Measurements from ENCODE around the gene STAT3. TPM values are rescaled to one million over a fixed set of nuclear protein-coding genes. Genes with fewer than 3 reads are reported as not detected.
A peak's percentile ranks its signal among the peaks of the same experiment; 100 is the strongest.

Gene STAT3
- total and polyA plus RNA-seq, 2 experiments from 2014 or later, result 152 to 163 TPM

DNA sequence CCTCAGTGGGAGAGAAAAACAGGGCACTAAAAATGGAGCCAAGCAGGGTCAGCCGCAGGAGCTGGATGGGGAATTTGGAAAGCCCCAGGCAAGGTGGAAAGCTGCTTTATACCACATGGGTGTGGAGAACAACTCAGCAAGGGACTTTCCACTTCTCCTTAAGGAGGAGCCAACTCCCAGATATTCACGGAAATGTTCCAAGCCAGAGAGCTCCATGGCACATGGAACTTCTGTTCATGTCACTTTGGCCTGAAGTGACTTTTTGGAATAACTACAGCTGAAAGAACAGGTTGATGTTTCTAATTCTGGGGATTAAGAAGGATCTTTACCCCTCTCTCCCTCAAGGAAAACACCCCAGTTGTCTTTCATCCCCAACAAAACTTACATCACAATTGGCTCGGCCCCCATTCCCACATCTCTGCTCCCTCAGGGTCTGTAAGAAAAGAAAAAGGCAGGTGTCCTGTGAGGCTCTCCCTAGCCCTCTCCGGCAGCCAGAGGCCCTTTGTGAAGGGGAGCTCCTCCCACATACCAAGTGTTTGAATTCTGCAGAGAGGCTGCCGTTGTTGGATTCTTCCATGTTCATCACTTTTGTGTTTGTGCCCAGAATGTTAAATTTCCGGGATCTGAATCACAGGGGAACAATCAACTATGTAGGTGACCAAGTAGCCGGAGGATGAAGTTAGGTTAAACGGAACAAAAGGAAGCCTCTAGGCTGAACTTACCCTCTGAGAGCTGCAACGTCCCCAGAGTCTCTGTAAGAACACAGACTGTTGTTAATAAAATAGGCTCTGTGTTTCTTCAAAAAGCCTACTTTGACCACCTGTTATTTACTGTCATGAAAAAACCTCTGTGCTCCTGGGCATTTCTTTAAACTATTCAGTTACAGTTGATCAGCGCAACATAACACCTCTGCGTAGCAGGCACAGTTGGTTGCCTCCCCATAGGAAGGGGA, 58.9 kb downstream of the STAT3 start:
- Histone ChIP-seq H3K9me2 (replicated peaks; ENCODE audit: insufficient read depth) (no peaks in the 10 kb centered on the region), H3K4me2 (no peak overlapping the region), H3K27me3 (no peaks in the 10 kb centered on the region), H3K4me3 (no peak overlapping the region), H3K4me1 (ENCODE audit: insufficient read depth) (no peaks in the 10 kb centered on the region), H3K36me3 (replicated peaks; ENCODE audit: insufficient read depth, low read depth) (no peaks in the 10 kb centered on the region), H3K79me2 (no peaks in the 10 kb centered on the region), H3K9me3 (ENCODE audit: low read depth) (no peaks in the 10 kb centered on the region), H3K27ac (peak overlapping the region; percentile 36), H2AFZ (no peak overlapping the region), H4K20me1 (ENCODE audit: insufficient read depth, poor library complexity, severe bottlenecking) (no peaks in the 10 kb centered on the region)
- no peak for DNase-seq (ENCODE audit: low spot score)
- no peak for TF ChIP-seq EZH2 (IDR thresholded peaks at IDR 0.05; ENCODE audit: borderline replicate concordance)
- no peak for TF ChIP-seq EZH2phosphoT487 (IDR thresholded peaks at IDR 0.05; ENCODE audit: low read depth, severe bottlenecking, unreplicated experiment)
- TF ChIP-seq CTCF (IDR thresholded peaks at IDR 0.05; ENCODE audit: poor library complexity), result no peak
- WGBS (ENCODE audit: low lambda C conversion rate, missing lambda C conversion rate), result 54% methylated on average over 11 of the region's 11 CpGs

- Histone ChIP-seq H3K4me3 (no peak overlapping the region), H4K20me1 (ENCODE audit: insufficient read depth, poor library complexity, severe bottlenecking) (no peaks in the 10 kb centered on the region), H3K4me2 (no peak overlapping the region), H3K79me2 (peaks cover 9% of the 10 kb centered on the region), H3K9me2 (replicated peaks; ENCODE audit: insufficient read depth) (no peaks in the 10 kb centered on the region), H2AFZ (no peak overlapping the region), H3K27me3 (no peaks in the 10 kb centered on the region), H3K36me3 (replicated peaks; ENCODE audit: insufficient read depth, low read depth) (no peaks in the 10 kb centered on the region), H3K27ac (peak overlapping the region; percentile 49), H3K9me3 (ENCODE audit: low read depth) (no peaks in the 10 kb centered on the region), H3K4me1 (ENCODE audit: insufficient read depth) (no peaks in the 10 kb centered on the region)
- TF ChIP-seq CTCF (IDR thresholded peaks at IDR 0.05; ENCODE audit: poor library complexity), result no peak
- no peak for TF ChIP-seq EZH2 (IDR thresholded peaks at IDR 0.05; ENCODE audit: borderline replicate concordance)
- TF ChIP-seq EZH2phosphoT487 (IDR thresholded peaks at IDR 0.05; ENCODE audit: low read depth, severe bottlenecking, unreplicated experiment), result no peak
- peak; percentile 54 for DNase-seq (ENCODE audit: low spot score)
- 87% methylated on average over 7 of the region's 7 CpGs for WGBS (ENCODE audit: low lambda C conversion rate, missing lambda C conversion rate)
Measured at GRCh38 chr17:42325026-42325425, 63.2 kb downstream of the STAT3 start.

DNA sequence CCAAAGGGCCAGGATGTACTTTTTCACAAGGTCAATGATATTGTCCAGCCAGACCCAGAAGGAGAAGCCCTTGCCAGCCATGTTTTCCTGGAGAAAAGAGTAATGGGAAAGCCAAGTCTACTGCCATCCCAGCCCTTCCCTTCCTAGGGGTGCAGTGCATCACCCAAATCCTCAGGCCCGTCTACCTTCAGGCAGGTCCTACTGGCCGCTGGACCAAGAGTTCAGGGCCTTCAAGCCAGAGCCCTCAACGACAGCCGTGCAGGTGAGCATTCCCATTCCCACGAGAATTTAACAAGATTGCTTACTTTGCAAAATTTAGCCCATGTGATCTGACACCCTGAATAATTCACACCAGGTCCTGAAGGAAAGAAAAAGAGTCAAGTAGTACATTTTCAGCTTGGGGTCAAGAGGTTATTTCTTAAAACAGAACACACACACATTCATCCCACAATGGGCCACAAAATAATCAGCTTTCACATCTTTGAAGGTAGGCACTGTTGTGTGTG, 64.9 kb downstream of the STAT3 start:
- TF ChIP-seq CTCF (IDR thresholded peaks at IDR 0.05; ENCODE audit: poor library complexity) (no peak), EZH2phosphoT487 (IDR thresholded peaks at IDR 0.05; ENCODE audit: low read depth, severe bottlenecking, unreplicated experiment) (no peak), EZH2 (IDR thresholded peaks at IDR 0.05; ENCODE audit: borderline replicate concordance) (no peak)
- Histone ChIP-seq H3K79me2 (peaks cover 9% of the 10 kb centered on the region), H3K4me3 (no peak overlapping the region), H4K20me1 (ENCODE audit: insufficient read depth, poor library complexity, severe bottlenecking) (no peaks in the 10 kb centered on the region), H3K9me3 (ENCODE audit: low read depth) (no peaks in the 10 kb centered on the region), H3K9me2 (replicated peaks; ENCODE audit: insufficient read depth) (no peaks in the 10 kb centered on the region), H2AFZ (no peak overlapping the region), H3K36me3 (replicated peaks; ENCODE audit: insufficient read depth, low read depth) (no peaks in the 10 kb centered on the region), H3K27ac (no peak overlapping the region), H3K4me1 (ENCODE audit: insufficient read depth) (no peaks in the 10 kb centered on the region), H3K27me3 (no peaks in the 10 kb centered on the region), H3K4me2 (no peak overlapping the region)
- DNase-seq (ENCODE audit: low spot score), result no peak
- 85% methylated on average over 5 of the region's 5 CpGs for WGBS (ENCODE audit: low lambda C conversion rate, missing lambda C conversion rate)

Measured in hepatocyte (in vitro differentiated cells).